HepG2 (cell line): Measurements from ENCODE around the gene RSRC2. TPM values are rescaled to one million over a fixed set of nuclear protein-coding genes. Genes with fewer than 3 reads are reported as not detected.
A peak's percentile ranks its signal among the peaks of the same experiment; 100 is the strongest.

Experiments
- HDAC1 ChIP-seq: sonication (generic); formaldehyde crosslinking; IDR thresholded peaks from 2 replicates; pipeline ENCODE4 v1.5.1; 2020; ENCODE audit warnings: mild to moderate bottlenecking, missing genetic modification reagents
- HNRNPK ChIP-seq: fragments of 200-400 bp; formaldehyde crosslinking; IDR thresholded peaks from 2 replicates; pipeline ENCODE4 v1.6.1; 2018; ENCODE audit warnings: low read length, low read depth, moderate library complexity, mild to moderate bottlenecking; ENCODE audit not compliant: poor library complexity, severe bottlenecking
- HNRNPLL ChIP-seq: fragments of 200-400 bp; formaldehyde crosslinking; IDR thresholded peaks from 2 replicates; pipeline ENCODE4 v1.6.1; 2017; ENCODE audit warnings: mild to moderate bottlenecking, low read depth, low read length; ENCODE audit not compliant: poor library complexity, severe bottlenecking
- JARID2 ChIP-seq: sonication (generic); formaldehyde crosslinking; IDR thresholded peaks from 2 replicates; pipeline ENCODE4 v1.8.1; 2023; ENCODE audit warnings: missing genetic modification reagents, inconsistent platforms; ENCODE audit not compliant: insufficient replicate concordance
- MIXL1 ChIP-seq: IDR thresholded peaks from 2 replicates; pipeline ENCODE4 v1.6.1; 2016
- NKX3-1 ChIP-seq: sonication (generic); formaldehyde crosslinking; IDR thresholded peaks from 2 replicates; pipeline ENCODE4 v1.5.0; 2020; ENCODE audit warnings: missing genetic modification reagents
- SMC3 ChIP-seq: IDR thresholded peaks from 2 replicates; pipeline ENCODE4 v1.6.1; 2011; ENCODE audit warnings: low read length, improper control_type of control experiment
- SNAPC2 ChIP-seq: sonication (generic); formaldehyde crosslinking; IDR thresholded peaks from 2 replicates; pipeline ENCODE4 v1.8.1; 2022; ENCODE audit warnings: mild to moderate bottlenecking, missing genetic modification reagents
- SOX5 ChIP-seq: IDR thresholded peaks from 2 replicates; pipeline ENCODE4 v1.6.1; 2016; ENCODE audit warnings: borderline replicate concordance
- TBL1XR1 ChIP-seq: fragments of 150-350 bp; IDR thresholded peaks from 2 replicates; pipeline ENCODE4 v1.6.1; 2014; ENCODE audit warnings: borderline replicate concordance, low read length; ENCODE audit not compliant: partially characterized antibody
- ZNF207 ChIP-seq: fragments of 450-650 bp; IDR thresholded peaks from 2 replicates; pipeline ENCODE4 v1.6.1; 2016; ENCODE audit warnings: antibody characterized with exemption, borderline replicate concordance
- ZNF670 ChIP-seq: sonication (generic); formaldehyde crosslinking; IDR thresholded peaks from 2 replicates; pipeline ENCODE4 v1.8.0; 2022; ENCODE audit warnings: mild to moderate bottlenecking, missing genetic modification reagents, borderline replicate concordance
- ZNF780A ChIP-seq: sonication (generic); formaldehyde crosslinking; IDR thresholded peaks from 2 replicates; pipeline ENCODE4 v1.8.0; 2022; ENCODE audit warnings: mild to moderate bottlenecking, missing genetic modification reagents, moderate library complexity
- polyA plus RNA-seq, 8 experiments: library from polyadenylated mRNA; depleted of rRNA in 3 of 8; stranded (reverse) in 7 of 8; unstranded in 1 of 8; fragments of >200 nt; fragmentation: Illumina TruSeq in 4 of 8; extraction: Trizol in 4 of 8; gene quantifications; 2 replicates each; pipeline versions ENCODE4 v1.2.1 to v1.2.3, GENCODE V29; 2011 to 2016; ENCODE audit warnings: low read depth in 4 of 8, missing spikeins in 1 of 8, mixed read lengths in 1 of 8; ENCODE audit not compliant: insufficient read depth in 1 of 8
- total RNA-seq, 5 experiments: library from RNA; depleted of rRNA; stranded (reverse); fragments of >200 nt; fragmentation: Illumina TruSeq; extraction: Trizol; gene quantifications; 2 replicates each; pipeline ENCODE4 v1.2.3, GENCODE V29; 2016; ENCODE audit warnings: low read depth in 1 of 5
- TF ChIP-seq, protein P1 (sequence below): sonication (generic); formaldehyde crosslinking; IDR thresholded peaks from 2 replicates; pipeline ENCODE4 v1.4.0; 2020; ENCODE audit warnings: missing genetic modification reagents
- TF ChIP-seq, protein P2 (sequence below): sonication (generic); formaldehyde crosslinking; IDR thresholded peaks from 2 replicates; pipeline ENCODE4 v1.4.0; 2020; ENCODE audit warnings: missing genetic modification reagents
- TF ChIP-seq, protein P3 (sequence below): sonication (generic); formaldehyde crosslinking; IDR thresholded peaks from 2 replicates; pipeline ENCODE4 v1.9.0; 2021; ENCODE audit warnings: missing genetic modification reagents, borderline replicate concordance
- TF ChIP-seq, protein P4 (sequence below): sonication (generic); formaldehyde crosslinking; IDR thresholded peaks from 2 replicates; pipeline ENCODE4 v1.4.0; 2020; ENCODE audit warnings: missing genetic modification reagents
- TF ChIP-seq, protein P5 (sequence below): sonication (generic); formaldehyde crosslinking; IDR thresholded peaks from 2 replicates; pipeline ENCODE4 v1.5.0; 2020; ENCODE audit warnings: mild to moderate bottlenecking, missing genetic modification reagents, moderate library complexity
- TF ChIP-seq, protein P6 (sequence below): IDR thresholded peaks from 2 replicates; pipeline ENCODE4 v1.6.1; 2016; ENCODE audit warnings: low read depth

The RSRC2 gene
- total and polyA plus RNA-seq, 2 of the 13 experiments (the other 11 are each of a cell fraction or from before 2014, with no cell fraction given): 31.4 to 77.8 TPM

DNA sequence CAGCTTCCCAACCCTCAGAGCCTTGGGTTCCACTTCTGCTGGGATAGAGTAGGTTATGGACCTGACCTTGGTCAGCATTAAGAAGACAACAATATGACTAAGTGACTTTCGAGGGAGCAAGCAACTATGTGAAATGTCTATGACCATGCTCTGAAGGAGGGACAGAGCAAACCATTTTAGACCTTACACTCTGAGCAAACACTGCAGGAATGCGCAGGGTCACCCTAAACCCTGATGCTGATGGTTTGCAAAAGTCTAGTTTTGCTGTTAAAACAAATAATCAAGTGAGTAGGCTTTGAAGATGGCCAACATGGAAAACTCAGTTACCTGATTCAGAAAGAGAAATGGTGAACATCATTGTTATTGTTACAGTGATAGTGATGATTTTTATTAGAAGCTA, 34.7 kb downstream of the RSRC2 start (continued):
- TF ChIP-seq, protein P1, sequence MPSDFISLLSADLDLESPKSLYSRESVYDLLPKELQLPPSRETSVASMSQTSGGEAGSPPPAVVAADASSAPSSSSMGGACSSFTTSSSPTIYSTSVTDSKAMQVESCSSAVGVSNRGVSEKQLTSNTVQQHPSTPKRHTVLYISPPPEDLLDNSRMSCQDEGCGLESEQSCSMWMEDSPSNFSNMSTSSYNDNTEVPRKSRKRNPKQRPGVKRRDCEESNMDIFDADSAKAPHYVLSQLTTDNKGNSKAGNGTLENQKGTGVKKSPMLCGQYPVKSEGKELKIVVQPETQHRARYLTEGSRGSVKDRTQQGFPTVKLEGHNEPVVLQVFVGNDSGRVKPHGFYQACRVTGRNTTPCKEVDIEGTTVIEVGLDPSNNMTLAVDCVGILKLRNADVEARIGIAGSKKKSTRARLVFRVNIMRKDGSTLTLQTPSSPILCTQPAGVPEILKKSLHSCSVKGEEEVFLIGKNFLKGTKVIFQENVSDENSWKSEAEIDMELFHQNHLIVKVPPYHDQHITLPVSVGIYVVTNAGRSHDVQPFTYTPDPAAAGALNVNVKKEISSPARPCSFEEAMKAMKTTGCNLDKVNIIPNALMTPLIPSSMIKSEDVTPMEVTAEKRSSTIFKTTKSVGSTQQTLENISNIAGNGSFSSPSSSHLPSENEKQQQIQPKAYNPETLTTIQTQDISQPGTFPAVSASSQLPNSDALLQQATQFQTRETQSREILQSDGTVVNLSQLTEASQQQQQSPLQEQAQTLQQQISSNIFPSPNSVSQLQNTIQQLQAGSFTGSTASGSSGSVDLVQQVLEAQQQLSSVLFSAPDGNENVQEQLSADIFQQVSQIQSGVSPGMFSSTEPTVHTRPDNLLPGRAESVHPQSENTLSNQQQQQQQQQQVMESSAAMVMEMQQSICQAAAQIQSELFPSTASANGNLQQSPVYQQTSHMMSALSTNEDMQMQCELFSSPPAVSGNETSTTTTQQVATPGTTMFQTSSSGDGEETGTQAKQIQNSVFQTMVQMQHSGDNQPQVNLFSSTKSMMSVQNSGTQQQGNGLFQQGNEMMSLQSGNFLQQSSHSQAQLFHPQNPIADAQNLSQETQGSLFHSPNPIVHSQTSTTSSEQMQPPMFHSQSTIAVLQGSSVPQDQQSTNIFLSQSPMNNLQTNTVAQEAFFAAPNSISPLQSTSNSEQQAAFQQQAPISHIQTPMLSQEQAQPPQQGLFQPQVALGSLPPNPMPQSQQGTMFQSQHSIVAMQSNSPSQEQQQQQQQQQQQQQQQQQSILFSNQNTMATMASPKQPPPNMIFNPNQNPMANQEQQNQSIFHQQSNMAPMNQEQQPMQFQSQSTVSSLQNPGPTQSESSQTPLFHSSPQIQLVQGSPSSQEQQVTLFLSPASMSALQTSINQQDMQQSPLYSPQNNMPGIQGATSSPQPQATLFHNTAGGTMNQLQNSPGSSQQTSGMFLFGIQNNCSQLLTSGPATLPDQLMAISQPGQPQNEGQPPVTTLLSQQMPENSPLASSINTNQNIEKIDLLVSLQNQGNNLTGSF (CRISPR knock-in tag): no peak
- TF ChIP-seq, protein P2, sequence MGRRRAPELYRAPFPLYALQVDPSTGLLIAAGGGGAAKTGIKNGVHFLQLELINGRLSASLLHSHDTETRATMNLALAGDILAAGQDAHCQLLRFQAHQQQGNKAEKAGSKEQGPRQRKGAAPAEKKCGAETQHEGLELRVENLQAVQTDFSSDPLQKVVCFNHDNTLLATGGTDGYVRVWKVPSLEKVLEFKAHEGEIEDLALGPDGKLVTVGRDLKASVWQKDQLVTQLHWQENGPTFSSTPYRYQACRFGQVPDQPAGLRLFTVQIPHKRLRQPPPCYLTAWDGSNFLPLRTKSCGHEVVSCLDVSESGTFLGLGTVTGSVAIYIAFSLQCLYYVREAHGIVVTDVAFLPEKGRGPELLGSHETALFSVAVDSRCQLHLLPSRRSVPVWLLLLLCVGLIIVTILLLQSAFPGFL (CRISPR knock-in tag): no peak
- TF ChIP-seq JARID2 (CRISPR knock-in tag) (no peak), ZNF780A (CRISPR knock-in tag) (no peak), NKX3-1 (CRISPR knock-in tag) (no peak), ZNF670 (no peak), HNRNPLL (no peak), ZNF207 (no peak), SNAPC2 (CRISPR knock-in tag) (no peak), HNRNPK (no peak), HDAC1 (CRISPR knock-in tag) (peak; percentile 38; the same call in 1 of the 2 replicates), SMC3 (no peak), SOX5 (CRISPR knock-in tag) (peak; percentile 71), TBL1XR1 (no peak), MIXL1 (CRISPR knock-in tag) (peak; percentile 62; the same call in 1 of the 2 replicates)
- TF ChIP-seq, protein P3, sequence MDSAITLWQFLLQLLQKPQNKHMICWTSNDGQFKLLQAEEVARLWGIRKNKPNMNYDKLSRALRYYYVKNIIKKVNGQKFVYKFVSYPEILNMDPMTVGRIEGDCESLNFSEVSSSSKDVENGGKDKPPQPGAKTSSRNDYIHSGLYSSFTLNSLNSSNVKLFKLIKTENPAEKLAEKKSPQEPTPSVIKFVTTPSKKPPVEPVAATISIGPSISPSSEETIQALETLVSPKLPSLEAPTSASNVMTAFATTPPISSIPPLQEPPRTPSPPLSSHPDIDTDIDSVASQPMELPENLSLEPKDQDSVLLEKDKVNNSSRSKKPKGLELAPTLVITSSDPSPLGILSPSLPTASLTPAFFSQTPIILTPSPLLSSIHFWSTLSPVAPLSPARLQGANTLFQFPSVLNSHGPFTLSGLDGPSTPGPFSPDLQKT (CRISPR knock-in tag): no peak
- TF ChIP-seq, protein P4, sequence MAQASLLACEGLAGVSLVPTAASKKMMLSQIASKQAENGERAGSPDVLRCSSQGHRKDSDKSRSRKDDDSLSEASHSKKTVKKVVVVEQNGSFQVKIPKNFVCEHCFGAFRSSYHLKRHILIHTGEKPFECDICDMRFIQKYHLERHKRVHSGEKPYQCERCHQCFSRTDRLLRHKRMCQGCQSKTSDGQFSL (CRISPR knock-in tag): no peak
- TF ChIP-seq, protein P5, sequence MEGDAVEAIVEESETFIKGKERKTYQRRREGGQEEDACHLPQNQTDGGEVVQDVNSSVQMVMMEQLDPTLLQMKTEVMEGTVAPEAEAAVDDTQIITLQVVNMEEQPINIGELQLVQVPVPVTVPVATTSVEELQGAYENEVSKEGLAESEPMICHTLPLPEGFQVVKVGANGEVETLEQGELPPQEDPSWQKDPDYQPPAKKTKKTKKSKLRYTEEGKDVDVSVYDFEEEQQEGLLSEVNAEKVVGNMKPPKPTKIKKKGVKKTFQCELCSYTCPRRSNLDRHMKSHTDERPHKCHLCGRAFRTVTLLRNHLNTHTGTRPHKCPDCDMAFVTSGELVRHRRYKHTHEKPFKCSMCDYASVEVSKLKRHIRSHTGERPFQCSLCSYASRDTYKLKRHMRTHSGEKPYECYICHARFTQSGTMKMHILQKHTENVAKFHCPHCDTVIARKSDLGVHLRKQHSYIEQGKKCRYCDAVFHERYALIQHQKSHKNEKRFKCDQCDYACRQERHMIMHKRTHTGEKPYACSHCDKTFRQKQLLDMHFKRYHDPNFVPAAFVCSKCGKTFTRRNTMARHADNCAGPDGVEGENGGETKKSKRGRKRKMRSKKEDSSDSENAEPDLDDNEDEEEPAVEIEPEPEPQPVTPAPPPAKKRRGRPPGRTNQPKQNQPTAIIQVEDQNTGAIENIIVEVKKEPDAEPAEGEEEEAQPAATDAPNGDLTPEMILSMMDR (CRISPR knock-in tag): no peak
- TF ChIP-seq, protein P6, sequence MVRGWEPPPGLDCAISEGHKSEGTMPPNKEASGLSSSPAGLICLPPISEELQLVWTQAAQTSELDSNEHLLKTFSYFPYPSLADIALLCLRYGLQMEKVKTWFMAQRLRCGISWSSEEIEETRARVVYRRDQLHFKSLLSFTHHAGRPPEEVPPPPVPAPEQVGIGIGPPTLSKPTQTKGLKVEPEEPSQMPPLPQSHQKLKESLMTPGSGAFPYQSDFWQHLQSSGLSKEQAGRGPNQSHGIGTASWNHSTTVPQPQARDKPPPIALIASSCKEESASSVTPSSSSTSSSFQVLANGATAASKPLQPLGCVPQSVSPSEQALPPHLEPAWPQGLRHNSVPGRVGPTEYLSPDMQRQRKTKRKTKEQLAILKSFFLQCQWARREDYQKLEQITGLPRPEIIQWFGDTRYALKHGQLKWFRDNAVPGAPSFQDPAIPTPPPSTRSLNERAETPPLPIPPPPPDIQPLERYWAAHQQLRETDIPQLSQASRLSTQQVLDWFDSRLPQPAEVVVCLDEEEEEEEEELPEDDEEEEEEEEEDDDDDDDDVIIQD: peak; percentile 24; the same call in 1 of the 2 replicates
